HG03280 (cell line): Measurements from ENCODE around the gene NDUFS8.
"Not testable (repeated sequence)": the region's sequence is repeated elsewhere in the genome, so short reads cannot be mapped to it uniquely, and the experiment has no call there.

Experiments
- ATAC-seq: cut with Tn5 transposase; IDR thresholded peaks from one replicate; pipeline ENCODE4 v1.9.1; 2021; ENCODE audit warnings: mild to moderate bottlenecking, moderate library complexity; ENCODE audit not compliant: unreplicated experiment

The NDUFS8 gene

DNA sequence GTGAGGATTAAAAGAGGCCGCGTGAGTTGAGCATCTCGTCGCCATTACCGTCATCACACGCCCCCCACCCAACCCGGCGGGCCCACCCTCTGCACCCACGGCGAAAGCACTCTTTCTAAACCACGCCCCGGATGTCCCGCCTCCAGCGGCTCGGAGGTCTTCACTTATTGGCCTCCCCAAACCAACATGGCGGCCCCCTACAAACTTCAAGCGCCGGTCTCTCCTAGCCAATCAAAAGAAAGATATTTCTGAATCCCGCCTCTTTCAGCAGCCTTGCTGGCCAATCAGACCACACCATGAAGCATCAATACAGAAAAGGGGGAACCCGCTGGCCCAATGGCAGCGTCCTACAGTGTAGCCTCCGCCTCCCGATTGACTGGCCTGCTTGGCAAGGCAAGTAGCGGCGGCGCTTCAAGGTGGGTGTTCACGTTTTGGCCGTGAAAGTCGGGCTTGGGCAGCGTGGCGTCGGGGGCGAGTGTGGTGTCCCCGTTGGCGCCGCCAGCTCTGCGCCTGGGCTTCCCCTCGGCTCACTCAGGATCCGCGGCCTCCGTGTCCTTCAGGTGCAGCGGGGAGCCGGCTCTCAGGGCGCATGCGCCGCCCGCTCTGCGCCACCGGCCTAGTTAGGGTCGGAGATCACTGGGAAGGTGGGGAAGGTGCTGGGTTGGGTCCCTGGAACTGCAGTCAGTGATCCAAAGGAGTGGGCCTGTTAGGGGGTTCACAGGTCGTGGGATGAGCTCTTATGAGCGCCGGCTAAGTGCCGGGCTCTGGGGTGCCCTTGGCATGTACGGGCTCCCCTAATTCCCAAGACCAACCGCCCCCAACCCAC is at the start of gene NDUFS8:
Gene NDUFS8, plus strand, starts transcription at position 364 of the 826 bp plus-strand sequence. CDS start 1,471 bp downstream, outside the sequence.
- ATAC-seq, result peak; percentile 97

DNA sequence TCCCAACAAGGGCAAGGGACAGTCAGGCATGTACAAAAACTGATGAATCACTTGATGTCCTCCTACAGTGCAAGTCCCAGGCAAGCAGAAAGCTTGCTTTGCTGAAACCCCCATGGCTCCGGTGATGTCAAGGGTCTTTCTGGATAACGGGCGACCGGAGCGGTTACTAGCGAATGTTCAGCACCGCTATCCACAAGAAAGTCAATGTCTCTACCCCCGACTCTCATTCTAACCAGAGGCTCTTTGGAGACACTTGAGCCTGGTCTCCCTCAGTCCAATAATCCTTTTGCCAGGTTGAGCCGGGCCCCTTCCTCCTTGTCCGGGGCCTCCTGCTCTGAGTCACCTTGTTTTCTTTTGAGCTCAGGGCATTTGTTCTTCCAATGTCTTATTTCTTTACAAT is 49.3 kb upstream of the NDUFS8 start:
- not testable (repeated sequence) for ATAC-seq

DNA sequence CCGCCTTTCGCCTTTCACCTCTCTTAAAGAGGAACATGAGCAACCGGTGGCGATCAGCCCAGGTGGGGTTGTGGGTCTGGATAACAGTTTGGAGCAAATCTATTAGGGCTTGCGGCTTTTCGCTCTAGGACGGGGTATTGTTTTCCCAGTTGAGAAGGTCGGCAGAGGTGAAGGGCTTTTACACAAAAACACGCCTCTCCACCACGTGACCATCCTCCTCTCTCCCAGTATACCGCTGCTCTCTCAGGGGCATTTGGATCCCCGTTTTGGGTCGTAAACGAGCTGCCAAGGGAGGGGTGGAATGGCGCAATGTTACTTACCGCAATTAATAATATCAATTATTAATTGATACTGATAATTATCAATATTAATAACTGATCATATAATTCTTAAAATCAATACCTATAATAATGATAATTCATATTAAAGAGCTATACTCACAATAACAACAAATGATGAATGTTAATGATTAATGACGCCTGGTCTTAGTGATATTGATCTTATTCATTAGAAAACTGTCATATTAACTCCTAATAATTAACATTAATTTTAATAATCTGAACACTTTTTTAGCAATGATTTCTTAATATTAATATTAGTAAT is 48.1 kb upstream of the NDUFS8 start:
- ATAC-seq, result not testable (repeated sequence)

DNA sequence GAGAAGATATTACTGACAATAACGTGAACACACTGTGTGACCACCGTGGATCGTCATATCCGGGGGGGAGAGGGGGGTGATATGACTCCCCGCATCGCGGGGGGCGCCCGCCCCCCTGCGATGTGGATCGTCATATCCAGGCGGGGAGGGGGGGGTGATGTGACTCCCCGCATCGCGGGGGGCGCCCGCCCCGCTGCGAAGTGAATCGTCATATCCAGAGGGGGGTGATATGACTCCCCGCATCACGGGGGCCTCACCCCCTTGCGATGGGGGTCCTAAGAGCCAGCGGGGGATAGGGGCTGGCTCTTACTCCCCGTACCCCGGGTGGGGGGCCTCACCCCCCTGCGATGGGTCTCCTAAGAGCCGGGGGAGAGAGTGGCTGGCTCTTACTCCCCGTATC is 46.5 kb upstream of the NDUFS8 start:
- no peak for ATAC-seq

DNA sequence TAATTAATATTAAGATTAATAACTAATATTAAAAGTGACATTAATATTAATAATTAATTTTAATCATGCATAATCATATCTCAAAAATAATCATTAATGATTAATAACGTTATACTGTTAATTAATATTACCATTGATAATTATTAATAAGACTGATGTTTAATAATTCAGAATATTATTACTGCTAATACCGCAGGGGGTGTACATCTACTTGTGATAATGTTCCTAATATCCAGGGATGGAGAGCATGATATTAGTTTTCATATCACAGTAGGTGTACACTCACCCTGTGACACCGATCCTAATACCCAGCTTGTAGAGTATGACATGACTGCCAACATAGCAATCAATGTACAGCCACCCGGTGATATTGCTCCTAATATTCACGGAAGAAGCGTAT is 45.2 kb upstream of the NDUFS8 start:
- ATAC-seq, result not testable (repeated sequence)

DNA sequence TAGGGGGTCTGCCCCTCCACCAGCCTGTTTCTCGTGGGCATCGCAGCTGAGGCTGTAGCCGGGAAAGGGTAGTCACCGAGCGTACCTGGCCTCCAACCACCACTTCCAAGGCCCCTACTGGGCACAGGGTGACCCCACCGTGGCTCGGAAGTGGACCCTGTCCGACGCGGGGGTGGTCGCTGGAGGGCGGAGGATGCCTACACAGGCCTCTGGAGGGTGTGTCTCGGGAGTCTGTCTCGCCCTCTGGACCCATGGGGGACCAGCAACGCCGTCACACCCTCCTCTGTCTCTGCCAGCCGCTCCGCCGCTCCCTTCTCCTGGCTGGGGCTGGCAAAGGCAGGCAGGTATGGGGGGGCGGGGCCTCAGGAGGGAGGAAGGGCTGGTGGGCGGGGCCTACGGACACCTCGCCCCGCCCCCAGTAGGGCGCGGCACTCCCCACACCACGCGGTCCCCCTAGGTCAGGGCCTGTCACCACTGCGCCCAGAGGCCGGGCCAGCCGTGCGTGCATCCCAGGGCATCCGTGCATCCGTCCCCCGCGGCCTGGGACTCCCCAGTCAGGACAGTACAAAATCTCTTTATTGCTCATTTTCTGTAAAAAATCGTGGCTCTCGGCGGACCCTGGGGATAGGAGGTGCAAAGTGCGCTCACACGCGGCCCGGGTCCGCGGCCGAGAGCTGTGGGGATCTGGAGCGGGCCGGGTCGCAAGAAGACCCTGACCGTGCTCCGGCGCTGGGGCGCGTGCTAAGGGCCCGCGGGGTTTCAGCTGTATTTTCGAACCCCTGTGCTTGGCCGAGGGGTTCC is 39.7 kb upstream of the NDUFS8 start:
- ATAC-seq, result not testable (repeated sequence)

DNA sequence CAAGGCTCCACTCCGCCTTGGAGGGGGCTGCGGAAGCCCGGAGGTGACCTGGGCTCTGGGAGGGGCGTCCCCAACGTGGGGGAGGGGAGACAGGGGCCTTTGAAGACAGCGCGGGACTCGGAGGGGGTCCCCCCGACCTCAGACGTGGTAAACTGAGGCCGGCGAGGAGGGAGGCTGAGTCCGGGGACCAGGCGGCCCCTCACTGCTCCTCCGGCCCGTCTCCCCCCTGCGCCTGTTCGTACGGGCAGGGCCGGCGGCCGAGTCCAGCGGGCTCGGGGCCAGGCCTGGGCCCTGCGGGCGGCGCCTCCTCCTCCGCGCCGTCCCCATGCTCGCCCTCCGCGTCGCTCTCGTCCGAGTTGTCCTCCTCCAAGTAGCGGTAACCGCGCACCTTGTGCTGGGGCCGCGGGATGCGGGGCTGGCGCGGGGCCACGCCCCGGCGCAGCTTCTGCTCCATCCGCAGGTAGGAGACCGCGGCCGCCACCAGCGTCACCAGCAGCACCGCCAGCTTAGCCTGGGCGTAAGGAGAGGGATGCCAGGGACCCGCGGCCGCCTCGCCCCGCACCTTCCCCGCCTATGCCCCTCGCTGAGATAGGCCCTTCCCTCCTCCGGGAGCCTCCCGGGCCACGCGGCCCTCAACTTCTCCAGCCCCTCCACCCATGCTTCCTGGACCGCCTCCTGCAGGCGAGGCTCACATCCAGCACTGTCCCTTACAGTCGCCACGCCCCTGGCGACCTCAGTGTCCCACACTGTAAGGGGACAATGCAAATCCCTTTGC is 38.9 kb upstream of the NDUFS8 start:
- ATAC-seq, result not testable (repeated sequence)

DNA sequence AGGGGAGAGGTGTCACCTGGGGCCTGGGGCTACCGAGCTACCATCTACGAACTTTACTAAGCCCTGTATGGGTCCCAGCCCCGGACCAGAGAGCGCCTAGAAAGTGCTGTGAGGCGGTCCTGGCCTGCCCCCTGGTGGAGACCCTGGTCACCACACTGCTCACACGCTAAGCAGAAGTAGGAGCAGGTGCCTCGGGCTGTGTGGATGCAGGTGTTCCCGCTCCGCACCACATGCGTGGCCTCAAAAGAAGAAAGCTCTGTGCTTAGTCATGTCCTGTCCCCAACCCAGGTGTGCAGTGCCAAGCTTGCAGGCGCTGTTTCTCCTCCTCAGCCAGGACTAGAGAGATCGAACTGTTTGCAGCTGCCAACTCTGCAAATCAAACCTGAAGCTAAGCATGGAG is 36.7 kb upstream of the NDUFS8 start:
- not testable (repeated sequence) for ATAC-seq

DNA sequence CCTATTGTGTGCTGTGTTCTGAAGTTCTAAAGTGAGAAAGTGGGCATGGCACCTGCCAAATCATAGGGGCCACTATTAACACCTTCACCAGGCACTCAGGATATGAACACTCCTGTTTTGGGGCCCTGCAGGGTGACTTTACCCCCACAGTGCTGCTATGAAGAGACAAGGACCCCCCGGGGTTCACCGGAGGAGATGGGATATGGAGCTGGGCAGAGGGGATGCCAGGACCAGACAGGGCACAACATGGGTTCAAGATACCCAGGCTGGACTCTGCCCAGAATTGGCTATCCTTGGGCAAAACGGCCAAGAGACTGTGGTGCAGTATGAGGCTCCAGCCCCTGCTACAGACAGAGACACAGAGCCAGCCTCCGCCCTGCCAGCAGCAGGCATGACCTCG is 36.1 kb upstream of the NDUFS8 start:
- ATAC-seq, result not testable (repeated sequence)

DNA sequence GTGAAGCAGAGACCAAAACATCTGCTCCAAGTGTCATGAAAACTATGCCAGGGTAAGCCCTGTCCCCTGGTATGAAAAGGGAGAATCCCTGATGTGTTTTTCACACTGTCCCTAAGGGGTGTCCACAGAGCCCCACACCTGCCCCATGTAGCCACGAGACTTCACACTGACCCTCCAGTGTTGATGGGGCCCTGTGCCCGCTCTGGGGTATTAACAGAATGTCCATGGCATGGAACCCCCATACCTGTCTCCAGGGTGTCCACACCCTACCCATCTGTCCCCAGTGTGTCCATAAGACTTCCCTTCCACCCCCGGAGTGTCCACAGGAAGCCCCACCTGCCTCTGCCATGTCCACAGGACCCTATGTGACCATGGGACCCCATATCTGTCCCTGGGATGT is 35.4 kb upstream of the NDUFS8 start:
- not testable (repeated sequence) for ATAC-seq

DNA sequence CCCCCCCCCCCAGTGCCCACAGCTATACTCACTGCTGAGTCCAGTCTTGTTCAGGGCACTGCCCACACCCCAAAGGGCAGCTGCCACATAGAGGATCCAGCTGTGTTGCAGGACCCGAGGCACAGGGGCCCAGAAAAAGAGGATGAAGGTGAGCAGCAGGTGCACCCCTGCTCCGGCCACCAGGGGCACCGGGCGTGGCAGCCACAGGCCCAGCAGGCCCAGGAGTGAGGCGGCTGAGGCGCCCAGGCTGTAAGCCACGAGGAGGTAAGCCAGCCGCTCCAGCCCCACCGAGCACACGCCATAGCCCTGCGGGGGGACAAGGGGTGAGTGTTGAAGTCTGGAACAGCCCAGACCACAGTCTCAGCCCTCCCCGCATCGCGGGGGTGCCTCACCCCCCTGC is 34.9 kb upstream of the NDUFS8 start:
- ATAC-seq, result not testable (repeated sequence)

DNA sequence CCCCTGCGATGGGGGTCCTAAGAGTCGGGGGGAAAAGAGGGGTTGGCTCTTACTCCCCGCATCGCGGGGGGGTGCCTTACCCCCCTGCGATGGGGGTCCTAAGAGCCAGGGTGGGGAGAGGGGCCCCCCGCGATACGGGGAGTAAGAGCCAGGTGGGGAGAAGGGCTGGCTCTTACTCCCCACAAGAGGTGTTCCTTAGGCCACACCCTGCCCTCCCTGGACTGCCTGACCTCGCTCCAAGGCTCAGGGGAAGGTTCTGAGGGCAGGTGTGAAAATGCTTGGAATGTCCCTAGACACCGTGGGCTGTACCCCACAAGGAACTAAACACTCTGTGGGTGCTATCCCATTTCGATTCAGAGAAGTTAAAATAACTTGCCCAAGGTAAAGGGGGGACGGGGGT is 34.4 kb upstream of the NDUFS8 start:
- no peak for ATAC-seq

DNA sequence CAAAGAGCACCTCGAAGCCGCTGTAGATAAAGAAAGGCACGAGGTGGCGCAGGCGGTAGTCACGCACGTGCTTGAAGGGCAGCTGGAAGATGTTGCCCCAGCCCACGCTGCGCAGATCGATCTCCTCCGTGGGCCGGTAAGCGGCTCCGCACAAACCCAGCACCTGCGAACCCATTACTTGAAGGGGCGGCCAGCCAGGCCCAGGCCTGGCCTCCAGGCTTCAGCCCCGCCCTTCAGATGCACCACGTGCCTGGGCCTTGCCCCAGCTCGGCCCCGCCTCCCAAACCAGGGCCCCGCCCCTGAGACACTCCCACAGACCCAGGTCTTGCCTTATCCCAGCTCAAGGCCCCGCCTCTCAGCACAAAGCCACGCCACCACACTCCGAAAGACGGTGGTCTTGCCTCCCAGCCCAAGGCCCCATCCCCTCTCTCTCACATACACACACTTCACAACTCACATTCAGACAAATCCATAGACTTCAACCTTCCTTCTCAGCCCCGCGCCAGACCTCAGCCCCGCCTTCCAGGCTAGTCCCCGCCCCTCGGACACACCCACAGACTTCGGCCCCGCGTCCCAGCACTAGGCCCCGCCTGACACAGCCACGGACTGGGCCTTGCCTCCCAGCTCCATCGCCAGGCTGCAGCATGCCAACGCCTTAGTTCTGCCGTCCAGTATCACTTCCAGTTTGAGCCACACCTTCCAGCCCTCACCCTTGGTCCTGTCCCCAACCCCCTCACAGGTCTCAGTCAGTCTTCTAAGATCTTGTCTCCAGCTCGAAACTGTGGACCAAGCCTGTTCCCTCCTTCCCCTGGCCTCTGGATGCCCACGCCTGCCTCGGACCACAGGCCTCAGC is 33.6 kb upstream of the NDUFS8 start:
- no peak for ATAC-seq

DNA sequence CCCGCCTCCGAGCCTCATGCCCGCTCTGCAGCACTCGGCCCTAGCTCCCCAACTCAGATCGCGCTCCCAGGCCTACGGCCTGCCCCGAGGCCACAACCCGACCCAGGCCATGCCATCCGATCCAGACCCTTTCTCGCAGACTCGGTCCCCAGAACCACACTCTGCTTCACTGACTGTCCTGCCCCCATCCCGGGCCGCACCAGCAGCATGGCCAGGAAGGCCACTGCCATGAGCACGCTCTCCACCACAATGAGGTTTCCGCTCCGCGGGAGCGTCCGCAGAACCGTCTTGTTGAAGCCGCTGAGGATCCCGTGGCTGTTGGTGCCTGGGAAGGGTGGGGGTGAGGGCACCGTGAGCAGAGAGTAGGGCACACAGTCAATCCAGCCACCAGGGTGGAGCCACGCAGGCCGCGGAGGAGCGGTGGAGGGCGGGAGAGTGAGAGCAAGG is 33.0 kb upstream of the NDUFS8 start:
- no peak for ATAC-seq

DNA sequence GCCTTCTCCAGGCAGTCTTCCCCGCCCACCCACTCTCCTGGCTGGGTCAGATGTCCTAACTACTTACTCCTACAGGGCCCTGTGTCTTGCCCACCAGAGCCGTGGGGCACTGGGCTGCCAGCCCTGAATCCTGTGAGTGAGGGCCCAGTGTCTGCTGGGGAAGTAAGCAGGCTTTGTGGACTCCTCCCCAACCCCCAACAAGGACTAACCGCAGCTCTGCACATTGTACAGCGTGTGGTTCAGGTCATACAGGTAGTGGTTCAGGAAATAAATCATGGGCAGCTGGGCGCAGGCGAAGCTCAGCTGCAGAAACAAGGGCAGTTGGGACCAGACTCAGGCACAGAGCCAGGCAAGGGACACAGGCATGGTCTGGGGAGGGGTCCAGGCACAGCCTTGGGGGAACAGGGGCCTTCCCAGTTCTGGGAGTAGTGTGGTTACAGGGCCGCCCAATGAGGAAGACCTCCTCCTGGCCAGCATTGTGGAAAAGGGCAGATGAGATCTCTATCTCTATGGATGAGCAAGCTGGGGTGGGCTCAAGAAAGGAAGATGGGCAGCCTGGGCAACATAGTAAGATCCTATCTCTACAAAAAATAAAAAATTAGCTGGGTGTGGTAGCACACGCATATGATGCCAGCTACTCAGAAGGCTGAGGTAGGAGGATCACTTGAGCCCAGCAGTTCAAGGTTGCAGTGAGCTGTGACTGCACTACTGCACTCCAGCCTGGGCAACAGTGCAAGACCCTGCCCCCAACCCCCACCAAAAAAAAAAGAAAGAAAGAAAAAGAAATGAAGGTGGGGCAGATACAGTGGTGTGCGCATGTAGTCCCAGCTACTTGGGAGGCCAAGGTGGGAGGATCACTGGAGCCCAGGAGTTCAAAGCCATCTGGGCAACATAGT is 32.1 kb upstream of the NDUFS8 start:
- ATAC-seq, result no peak

DNA sequence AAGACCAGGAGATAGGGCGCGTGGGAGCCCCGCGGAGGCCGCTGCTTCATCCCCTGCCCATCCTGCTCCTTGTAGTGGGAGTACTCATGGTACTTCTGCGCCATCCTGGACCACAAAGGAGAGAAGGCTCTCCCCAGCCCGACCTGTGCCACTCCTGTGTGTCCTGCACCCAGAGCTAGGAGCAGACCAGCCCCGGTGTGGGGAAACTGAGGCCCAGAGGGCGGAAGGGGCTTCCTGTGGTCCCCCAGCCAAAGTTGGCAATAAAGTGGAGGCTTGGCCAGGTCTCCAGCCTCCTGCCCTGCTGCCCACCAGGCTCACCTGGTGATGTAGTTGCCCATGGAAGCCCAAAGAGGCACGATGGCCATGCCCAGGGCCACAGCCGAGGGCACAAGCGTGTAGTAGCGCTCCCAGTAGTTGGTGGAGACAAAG is 31.3 kb upstream of the NDUFS8 start:
- no peak for ATAC-seq

DNA sequence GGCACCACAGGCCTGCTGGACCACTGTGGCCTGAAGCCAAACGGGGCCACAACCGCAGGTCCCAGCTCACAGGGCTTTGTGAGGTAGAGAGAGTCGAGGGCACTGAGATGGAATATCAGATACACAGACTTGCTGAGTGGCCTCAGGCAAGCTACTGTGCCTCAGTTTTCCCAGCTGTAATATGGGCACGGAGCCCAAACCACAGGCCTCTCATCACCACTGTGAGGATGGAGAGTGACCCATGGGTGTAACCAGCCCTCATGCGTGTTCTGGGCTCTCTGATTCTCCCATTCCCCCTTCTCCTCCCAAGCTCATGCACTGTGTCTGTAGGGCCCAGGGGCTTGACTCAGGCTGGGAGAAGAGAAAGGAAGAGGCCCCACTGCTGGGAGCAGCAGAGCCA is 30.8 kb upstream of the NDUFS8 start:
- ATAC-seq, result no peak

DNA sequence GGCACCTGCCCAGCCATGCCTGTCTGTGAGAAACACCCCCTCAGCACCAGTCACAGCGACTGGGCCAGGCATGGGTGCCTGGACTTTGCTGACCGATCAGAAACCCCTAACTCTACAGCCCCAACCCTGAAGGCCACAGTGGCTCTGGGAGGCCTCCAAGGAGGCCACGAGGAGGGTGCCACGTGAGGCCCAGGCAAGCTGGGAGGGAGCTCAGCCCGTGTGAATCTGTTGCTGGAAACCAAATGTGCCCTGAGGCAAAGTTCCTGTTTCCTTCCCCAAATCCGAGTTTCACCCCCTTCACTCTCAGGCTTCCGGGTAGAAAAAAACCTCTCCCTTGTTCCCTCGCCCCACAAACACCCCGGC is 27.9 kb upstream of the NDUFS8 start:
- peak; percentile 6 for ATAC-seq
